ENCODE measurements around the gene SRGAP3. TPM values are rescaled to one million over a fixed set of nuclear protein-coding genes. Genes with fewer than 3 reads are reported as not detected.

The SRGAP3 gene
- 0.43 and 5.7 TPM in 2 replicates for total RNA-seq

GRCh38 chr3:9249273-9250192, at the start of gene SRGAP3:
Gene SRGAP3 (minus strand): TSS chr3:9249646. CDS start chr3:9248951, 695 bp downstream.

GRCh38 chr3:8963137-8963853, 286.2 kb downstream of the SRGAP3 start, which contains the start of gene RAD18:
Gene RAD18 (minus strand): TSS chr3:8963472. CDS start chr3:8963385, 87 bp downstream.

Other genes with a start within 250 kb of the SRGAP3 start
- gene THUMPD3, start 113.4 kb upstream of the SRGAP3 start, total RNA-seq, result 36.2 and 39.1 TPM in 2 replicates
- gene SETD5, start 148.0 kb upstream of the SRGAP3 start, total RNA-seq, result 35.7 and 48.4 TPM in 2 replicates